K562 (cell line): ENCODE data around the gene NACC1. TPM values are rescaled to one million over a fixed set of nuclear protein-coding genes. Genes with fewer than 3 reads are reported as not detected.

Source experiments
- ARHGAP35 ChIP-seq: fragments of 450-650 bp; IDR thresholded peaks from 2 replicates; pipeline ENCODE4 v1.6.1; 2018; ENCODE audit not compliant: partially characterized antibody
- ARID3B ChIP-seq: fragments of 250-450 bp; sonication (Bioruptor Pico); IDR thresholded peaks from 2 replicates; pipeline ENCODE4 v1.4.0; 2020; ENCODE audit warnings: borderline replicate concordance
- DDX20 ChIP-seq: fragments of 450-650 bp; IDR thresholded peaks from 2 replicates; pipeline ENCODE4 v1.6.1; 2016; ENCODE audit warnings: missing genetic modification characterization, low read depth, mild to moderate bottlenecking, missing compliant biosample characterization, moderate library complexity
- ERF ChIP-seq: fragments of 450-650 bp; formaldehyde crosslinking; IDR thresholded peaks from 2 replicates; pipeline ENCODE4 v1.4.0; 2020; ENCODE audit warnings: mild to moderate bottlenecking, mixed read lengths
- ESRRB ChIP-seq: fragments of 250-450 bp; sonication (Bioruptor Pico); IDR thresholded peaks from 2 replicates; pipeline ENCODE4 v1.5.0; 2020; ENCODE audit warnings: mild to moderate bottlenecking, moderate library complexity, borderline replicate concordance
- HDAC2 ChIP-seq: fragments of 450-650 bp; IDR thresholded peaks from 2 replicates; pipeline ENCODE4 v1.6.1; 2016; ENCODE audit warnings: mild to moderate bottlenecking
- KAT7 ChIP-seq: sonication (generic); formaldehyde crosslinking; IDR thresholded peaks from 2 replicates; pipeline ENCODE4 v1.8.0; 2022; ENCODE audit warnings: missing genetic modification reagents, mild to moderate bottlenecking, borderline replicate concordance
- PCBP1 ChIP-seq: fragments of 200-400 bp; formaldehyde crosslinking; IDR thresholded peaks from 2 replicates; pipeline ENCODE4 v1.6.1; 2018; ENCODE audit warnings: mild to moderate bottlenecking, low read depth, low read length; ENCODE audit not compliant: poor library complexity, severe bottlenecking
- PYGO2 ChIP-seq: fragments of 450-650 bp; IDR thresholded peaks from 2 replicates; pipeline ENCODE4 v1.6.1; 2016; ENCODE audit warnings: mild to moderate bottlenecking, missing genetic modification characterization, moderate library complexity, missing compliant biosample characterization
- RB1 ChIP-seq: fragments of 450-650 bp; IDR thresholded peaks from 2 replicates; pipeline ENCODE4 v1.6.1; 2017; ENCODE audit warnings: low read depth, mild to moderate bottlenecking
- RBFOX2 ChIP-seq: fragments of 200-400 bp; formaldehyde crosslinking; IDR thresholded peaks from 2 replicates; pipeline ENCODE4 v1.6.1; 2017; ENCODE audit warnings: low read depth, mild to moderate bottlenecking, low read length, moderate library complexity
- RFX1 ChIP-seq: fragments of 450-650 bp; IDR thresholded peaks from 2 replicates; pipeline ENCODE4 v1.6.1; 2016; ENCODE audit warnings: mild to moderate bottlenecking, moderate library complexity
- SMAD2 ChIP-seq: fragments of 150-350 bp; IDR thresholded peaks from 2 replicates; pipeline ENCODE4 v1.6.1; 2014; ENCODE audit warnings: low read depth, mild to moderate bottlenecking, low read length
- SOX6 ChIP-seq: fragments of 450-650 bp; IDR thresholded peaks from 2 replicates; pipeline ENCODE4 v1.6.1; 2014; ENCODE audit warnings: mild to moderate bottlenecking
- TCFL5 ChIP-seq: fragments of 250-450 bp; sonication (Bioruptor Pico); conservative IDR thresholded peaks from 2 replicates; pipeline ENCODE4 v1.6.1; 2021; ENCODE audit warnings: mild to moderate bottlenecking, moderate library complexity, matching md5 sums
- TGIF2 ChIP-seq: sonication (generic); formaldehyde crosslinking; IDR thresholded peaks from 2 replicates; pipeline ENCODE4 v1.8.1; 2022; ENCODE audit warnings: mild to moderate bottlenecking, missing genetic modification reagents, moderate library complexity
- THAP7 ChIP-seq: fragments of 250-450 bp; sonication (Bioruptor Pico); IDR thresholded peaks from 2 replicates; pipeline ENCODE4 v1.5.0; 2021
- XRCC4 ChIP-seq: IDR thresholded peaks from one replicate; pipeline ENCODE4 v1.6.1; 2011; ENCODE audit not compliant: insufficient read depth, insufficient read length; ENCODE audit errors: extremely low read depth
- ZNF165 ChIP-seq: fragments of 250-450 bp; sonication (Bioruptor Pico); IDR thresholded peaks from 2 replicates; pipeline ENCODE4 v1.4.0; 2020; ENCODE audit warnings: borderline replicate concordance
- polyA plus RNA-seq, 8 experiments: library from polyadenylated mRNA; depleted of rRNA in 4 of 8; stranded (reverse) in 5 of 8; unstranded in 3 of 8; fragments of >200 nt; fragmentation: Nextera tagmentation in 2 of 8; fragmentation: Illumina TruSeq in 1 of 8; extraction: Ambion mirVana in 2 of 8; extraction: Trizol in 1 of 8; gene quantifications; 2 replicates each; pipeline versions ENCODE4 v1.2.1 to v1.2.3, GENCODE V29; 2011 to 2014; ENCODE audit warnings: inconsistent platforms in 1 of 8, missing spikeins in 1 of 8
- total RNA-seq, 7 experiments: library from RNA; depleted of rRNA in 6 of 7; stranded (reverse); fragments of >200 nt in 6 of 7; fragmentation: Illumina TruSeq in 2 of 7; extraction: Trizol in 2 of 7; gene quantifications; 2 replicates each; pipeline versions ENCODE4 v1.2.1 to v1.2.3, GENCODE V29; 2011 to 2021; ENCODE audit warnings: low replicate concordance in 1 of 7
- TF ChIP-seq, protein P1 (sequence below): fragments of 250-450 bp; sonication (Bioruptor Pico); IDR thresholded peaks from 2 replicates; pipeline ENCODE4 v1.5.0; 2020; ENCODE audit warnings: mild to moderate bottlenecking
- TF ChIP-seq, protein P2 (sequence below), 3 experiments: fragments of 200-800 bp in 1 of 3; fragments of 250-450 bp in 1 of 3; fragments of 450-650 bp in 1 of 3; sonication (Bioruptor Pico) in 1 of 3; sonication (Bioruptor generic) in 1 of 3; formaldehyde crosslinking in 1 of 3; IDR thresholded peaks; 2 replicates each; pipeline versions ENCODE4 v1.6.1 to v1.8.0; 2016 to 2022; ENCODE audit warnings: mild to moderate bottlenecking in 2 of 3, missing genetic modification characterization in 2 of 3, missing compliant biosample characterization in 1 of 3, moderate library complexity in 1 of 3

The NACC1 gene
- total and polyA plus RNA-seq, 9 of the 15 experiments (the other 6 are each of a cell fraction or from before 2014, with no cell fraction given) = 0.04 to 96.6 (median 25.8) TPM

DNA sequence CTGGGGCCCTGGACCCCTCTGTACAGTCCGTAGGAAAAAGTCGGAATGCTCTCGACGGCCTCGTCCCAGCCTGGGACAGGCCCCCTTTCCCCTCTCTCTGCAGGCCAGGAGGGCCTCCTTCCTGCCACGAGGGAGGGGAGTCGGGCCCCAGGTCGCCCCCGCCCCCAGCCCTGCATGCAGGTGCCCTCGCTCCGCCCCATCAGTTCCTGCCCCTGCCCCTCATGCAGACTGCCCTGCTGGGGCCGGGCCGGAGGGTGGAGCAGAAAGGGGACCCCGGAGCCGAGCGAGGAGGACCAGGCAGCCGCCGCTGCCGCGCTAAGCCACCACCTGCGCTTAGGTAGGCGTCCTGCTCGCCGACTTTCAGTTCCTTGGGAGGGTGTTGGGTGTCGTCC, 22.7 kb upstream of the NACC1 start (continued):
- TF ChIP-seq HDAC2 (no peak), ERF (CRISPR knock-in tag) (no peak), PCBP1 (no peak), XRCC4 (no peak), SMAD2 (no peak), RB1 (0 out of 2 replicates have a peak, but pooled peaks have one; percentile 8), TGIF2 (CRISPR knock-in tag) (no peak), KAT7 (CRISPR knock-in tag) (no peak), ESRRB (CRISPR knock-in tag) (no peak; the same call in 1 of the 2 replicates), DDX20 (tag) (no peak), RFX1 (no peak), TCFL5 (CRISPR knock-in tag) (no peak), SOX6 (no peak), RBFOX2 (peak; percentile 17; the same call in 1 of the 2 replicates), ARHGAP35 (no peak), THAP7 (CRISPR knock-in tag) (no peak), ARID3B (CRISPR knock-in tag) (no peak), ZNF165 (no peak), PYGO2 (tag) (no peak)
- TF ChIP-seq, protein P1, sequence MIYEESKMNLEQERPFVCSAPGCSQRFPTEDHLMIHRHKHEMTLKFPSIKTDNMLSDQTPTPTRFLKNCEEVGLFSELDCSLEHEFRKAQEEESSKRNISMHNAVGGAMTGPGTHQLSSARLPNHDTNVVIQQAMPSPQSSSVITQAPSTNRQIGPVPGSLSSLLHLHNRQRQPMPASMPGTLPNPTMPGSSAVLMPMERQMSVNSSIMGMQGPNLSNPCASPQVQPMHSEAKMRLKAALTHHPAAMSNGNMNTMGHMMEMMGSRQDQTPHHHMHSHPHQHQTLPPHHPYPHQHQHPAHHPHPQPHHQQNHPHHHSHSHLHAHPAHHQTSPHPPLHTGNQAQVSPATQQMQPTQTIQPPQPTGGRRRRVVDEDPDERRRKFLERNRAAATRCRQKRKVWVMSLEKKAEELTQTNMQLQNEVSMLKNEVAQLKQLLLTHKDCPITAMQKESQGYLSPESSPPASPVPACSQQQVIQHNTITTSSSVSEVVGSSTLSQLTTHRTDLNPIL (CRISPR knock-in tag) = no peak
- TF ChIP-seq, protein P2, sequence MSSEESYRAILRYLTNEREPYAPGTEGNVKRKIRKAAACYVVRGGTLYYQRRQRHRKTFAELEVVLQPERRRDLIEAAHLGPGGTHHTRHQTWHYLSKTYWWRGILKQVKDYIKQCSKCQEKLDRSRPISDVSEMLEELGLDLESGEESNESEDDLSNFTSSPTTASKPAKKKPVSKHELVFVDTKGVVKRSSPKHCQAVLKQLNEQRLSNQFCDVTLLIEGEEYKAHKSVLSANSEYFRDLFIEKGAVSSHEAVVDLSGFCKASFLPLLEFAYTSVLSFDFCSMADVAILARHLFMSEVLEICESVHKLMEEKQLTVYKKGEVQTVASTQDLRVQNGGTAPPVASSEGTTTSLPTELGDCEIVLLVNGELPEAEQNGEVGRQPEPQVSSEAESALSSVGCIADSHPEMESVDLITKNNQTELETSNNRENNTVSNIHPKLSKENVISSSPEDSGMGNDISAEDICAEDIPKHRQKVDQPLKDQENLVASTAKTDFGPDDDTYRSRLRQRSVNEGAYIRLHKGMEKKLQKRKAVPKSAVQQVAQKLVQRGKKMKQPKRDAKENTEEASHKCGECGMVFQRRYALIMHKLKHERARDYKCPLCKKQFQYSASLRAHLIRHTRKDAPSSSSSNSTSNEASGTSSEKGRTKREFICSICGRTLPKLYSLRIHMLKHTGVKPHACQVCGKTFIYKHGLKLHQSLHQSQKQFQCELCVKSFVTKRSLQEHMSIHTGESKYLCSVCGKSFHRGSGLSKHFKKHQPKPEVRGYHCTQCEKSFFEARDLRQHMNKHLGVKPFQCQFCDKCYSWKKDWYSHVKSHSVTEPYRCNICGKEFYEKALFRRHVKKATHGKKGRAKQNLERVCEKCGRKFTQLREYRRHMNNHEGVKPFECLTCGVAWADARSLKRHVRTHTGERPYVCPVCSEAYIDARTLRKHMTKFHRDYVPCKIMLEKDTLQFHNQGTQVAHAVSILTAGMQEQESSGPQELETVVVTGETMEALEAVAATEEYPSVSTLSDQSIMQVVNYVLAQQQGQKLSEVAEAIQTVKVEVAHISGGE (CRISPR knock-in tag; IDR thresholded peaks at IDR 0.05) = no peak
